ENCODE measurements around the gene MTCH1.

GRCh38 chr6:36954262-36954931, 31.6 kb downstream of the MTCH1 start, which contains the start of gene PI16:
- TF ChIP-seq, protein P1, sequence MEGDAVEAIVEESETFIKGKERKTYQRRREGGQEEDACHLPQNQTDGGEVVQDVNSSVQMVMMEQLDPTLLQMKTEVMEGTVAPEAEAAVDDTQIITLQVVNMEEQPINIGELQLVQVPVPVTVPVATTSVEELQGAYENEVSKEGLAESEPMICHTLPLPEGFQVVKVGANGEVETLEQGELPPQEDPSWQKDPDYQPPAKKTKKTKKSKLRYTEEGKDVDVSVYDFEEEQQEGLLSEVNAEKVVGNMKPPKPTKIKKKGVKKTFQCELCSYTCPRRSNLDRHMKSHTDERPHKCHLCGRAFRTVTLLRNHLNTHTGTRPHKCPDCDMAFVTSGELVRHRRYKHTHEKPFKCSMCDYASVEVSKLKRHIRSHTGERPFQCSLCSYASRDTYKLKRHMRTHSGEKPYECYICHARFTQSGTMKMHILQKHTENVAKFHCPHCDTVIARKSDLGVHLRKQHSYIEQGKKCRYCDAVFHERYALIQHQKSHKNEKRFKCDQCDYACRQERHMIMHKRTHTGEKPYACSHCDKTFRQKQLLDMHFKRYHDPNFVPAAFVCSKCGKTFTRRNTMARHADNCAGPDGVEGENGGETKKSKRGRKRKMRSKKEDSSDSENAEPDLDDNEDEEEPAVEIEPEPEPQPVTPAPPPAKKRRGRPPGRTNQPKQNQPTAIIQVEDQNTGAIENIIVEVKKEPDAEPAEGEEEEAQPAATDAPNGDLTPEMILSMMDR (conservative IDR thresholded peaks at IDR 0.05; ENCODE audit: low read depth in 2 of 2): no peak
- TF ChIP-seq POLR2AphosphoS5 (IDR thresholded peaks at IDR 0.05; ENCODE audit: low read depth) (no peak), STAT1 (IDR thresholded peaks at IDR 0.05; ENCODE audit: unreplicated experiment) (no peak), ZNF114 (CRISPR knock-in tag; IDR thresholded peaks at IDR 0.05) (no peak), EZH2phosphoT487 (IDR thresholded peaks at IDR 0.05; ENCODE audit: unreplicated experiment) (no peak), EZH2 (IDR thresholded peaks at IDR 0.05; ENCODE audit: low read depth, unreplicated experiment) (no peak), JUNB (IDR thresholded peaks at IDR 0.05; ENCODE audit: unreplicated experiment) (no peak), CREB1 (CRISPR knock-in tag; IDR thresholded peaks at IDR 0.05; ENCODE audit: low read depth) (no peak), ETS1 (IDR thresholded peaks at IDR 0.05) (no peak), NANOG (IDR thresholded peaks at IDR 0.05; ENCODE audit: borderline replicate concordance) (no peak), ZNF331 (CRISPR knock-in tag; IDR thresholded peaks at IDR 0.05; ENCODE audit: low read depth) (no peak)
- TF ChIP-seq, protein P2, sequence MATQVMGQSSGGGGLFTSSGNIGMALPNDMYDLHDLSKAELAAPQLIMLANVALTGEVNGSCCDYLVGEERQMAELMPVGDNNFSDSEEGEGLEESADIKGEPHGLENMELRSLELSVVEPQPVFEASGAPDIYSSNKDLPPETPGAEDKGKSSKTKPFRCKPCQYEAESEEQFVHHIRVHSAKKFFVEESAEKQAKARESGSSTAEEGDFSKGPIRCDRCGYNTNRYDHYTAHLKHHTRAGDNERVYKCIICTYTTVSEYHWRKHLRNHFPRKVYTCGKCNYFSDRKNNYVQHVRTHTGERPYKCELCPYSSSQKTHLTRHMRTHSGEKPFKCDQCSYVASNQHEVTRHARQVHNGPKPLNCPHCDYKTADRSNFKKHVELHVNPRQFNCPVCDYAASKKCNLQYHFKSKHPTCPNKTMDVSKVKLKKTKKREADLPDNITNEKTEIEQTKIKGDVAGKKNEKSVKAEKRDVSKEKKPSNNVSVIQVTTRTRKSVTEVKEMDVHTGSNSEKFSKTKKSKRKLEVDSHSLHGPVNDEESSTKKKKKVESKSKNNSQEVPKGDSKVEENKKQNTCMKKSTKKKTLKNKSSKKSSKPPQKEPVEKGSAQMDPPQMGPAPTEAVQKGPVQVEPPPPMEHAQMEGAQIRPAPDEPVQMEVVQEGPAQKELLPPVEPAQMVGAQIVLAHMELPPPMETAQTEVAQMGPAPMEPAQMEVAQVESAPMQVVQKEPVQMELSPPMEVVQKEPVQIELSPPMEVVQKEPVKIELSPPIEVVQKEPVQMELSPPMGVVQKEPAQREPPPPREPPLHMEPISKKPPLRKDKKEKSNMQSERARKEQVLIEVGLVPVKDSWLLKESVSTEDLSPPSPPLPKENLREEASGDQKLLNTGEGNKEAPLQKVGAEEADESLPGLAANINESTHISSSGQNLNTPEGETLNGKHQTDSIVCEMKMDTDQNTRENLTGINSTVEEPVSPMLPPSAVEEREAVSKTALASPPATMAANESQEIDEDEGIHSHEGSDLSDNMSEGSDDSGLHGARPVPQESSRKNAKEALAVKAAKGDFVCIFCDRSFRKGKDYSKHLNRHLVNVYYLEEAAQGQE (IDR thresholded peaks at IDR 0.05; ENCODE audit: unreplicated experiment): no peak
